Hepatocyte (in vitro differentiated cells): ENCODE results near the gene SFMBT2.

Experiments used
- EZH2phosphoT487 ChIP-seq: fragments of 200-600 bp; sonication (generic); IDR thresholded peaks from one replicate; pipeline ENCODE4 v1.6.1; 2018; ENCODE audit warnings: antibody characterized with exemption, mild to moderate bottlenecking, low read depth, moderate library complexity; ENCODE audit not compliant: unreplicated experiment, severe bottlenecking
- TF ChIP-seq, protein P1 (sequence below): fragments of 200-600 bp; sonication (generic); IDR thresholded peaks from 2 replicates; pipeline ENCODE4 v1.5.1; 2016; ENCODE audit warnings: antibody characterized with exemption, mild to moderate bottlenecking; ENCODE audit not compliant: poor library complexity

DNA sequence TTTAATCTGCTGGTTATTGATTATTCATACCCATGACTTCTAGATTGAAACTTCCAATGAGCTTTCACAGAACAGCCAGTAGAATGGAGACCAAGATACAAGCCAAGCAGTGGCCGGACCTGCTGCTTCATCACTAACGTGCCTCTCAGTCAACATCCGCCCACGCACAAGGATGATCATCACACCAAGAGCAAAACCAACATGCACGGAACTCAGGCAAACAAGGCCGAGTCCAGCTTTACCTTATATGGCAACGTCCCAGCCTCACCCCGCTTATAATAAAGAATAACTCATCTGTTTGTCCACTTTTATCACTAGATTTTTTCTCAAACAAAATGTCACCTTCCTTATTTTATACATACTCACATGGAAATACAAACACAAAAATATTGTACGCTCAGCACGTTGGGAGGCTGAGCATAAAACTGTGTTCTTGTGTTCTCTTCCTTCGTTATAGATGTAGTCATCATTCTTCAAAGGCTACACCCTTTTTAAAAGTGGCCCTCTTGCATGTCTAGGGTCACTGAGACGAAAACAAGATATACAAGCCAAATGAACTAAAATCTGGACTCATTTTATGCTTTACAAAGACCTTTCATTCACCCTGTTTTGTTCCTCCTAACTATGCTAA, 122.7 kb downstream of the SFMBT2 start:
- TF ChIP-seq EZH2phosphoT487: no peak
- TF ChIP-seq, protein P1, sequence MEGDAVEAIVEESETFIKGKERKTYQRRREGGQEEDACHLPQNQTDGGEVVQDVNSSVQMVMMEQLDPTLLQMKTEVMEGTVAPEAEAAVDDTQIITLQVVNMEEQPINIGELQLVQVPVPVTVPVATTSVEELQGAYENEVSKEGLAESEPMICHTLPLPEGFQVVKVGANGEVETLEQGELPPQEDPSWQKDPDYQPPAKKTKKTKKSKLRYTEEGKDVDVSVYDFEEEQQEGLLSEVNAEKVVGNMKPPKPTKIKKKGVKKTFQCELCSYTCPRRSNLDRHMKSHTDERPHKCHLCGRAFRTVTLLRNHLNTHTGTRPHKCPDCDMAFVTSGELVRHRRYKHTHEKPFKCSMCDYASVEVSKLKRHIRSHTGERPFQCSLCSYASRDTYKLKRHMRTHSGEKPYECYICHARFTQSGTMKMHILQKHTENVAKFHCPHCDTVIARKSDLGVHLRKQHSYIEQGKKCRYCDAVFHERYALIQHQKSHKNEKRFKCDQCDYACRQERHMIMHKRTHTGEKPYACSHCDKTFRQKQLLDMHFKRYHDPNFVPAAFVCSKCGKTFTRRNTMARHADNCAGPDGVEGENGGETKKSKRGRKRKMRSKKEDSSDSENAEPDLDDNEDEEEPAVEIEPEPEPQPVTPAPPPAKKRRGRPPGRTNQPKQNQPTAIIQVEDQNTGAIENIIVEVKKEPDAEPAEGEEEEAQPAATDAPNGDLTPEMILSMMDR: no peak
